CD4-positive, alpha-beta T cell treated with Interleukin-1 beta for 1 hour (primary cell): ENCODE measurements around the gene THYN1.
A peak's percentile ranks its signal among the peaks of the same experiment; 100 is the strongest.
"Not testable (repeated sequence)": the region's sequence is repeated elsewhere in the genome, so short reads cannot be mapped to it uniquely, and the experiment has no call there.

ENCODE experiments used
- DNase-seq, 2 donors: peaks; one replicate each; pipeline ENCODE4 v3.0.0-alpha.2; 2020 to 2022

THYN1 gene

DNA sequence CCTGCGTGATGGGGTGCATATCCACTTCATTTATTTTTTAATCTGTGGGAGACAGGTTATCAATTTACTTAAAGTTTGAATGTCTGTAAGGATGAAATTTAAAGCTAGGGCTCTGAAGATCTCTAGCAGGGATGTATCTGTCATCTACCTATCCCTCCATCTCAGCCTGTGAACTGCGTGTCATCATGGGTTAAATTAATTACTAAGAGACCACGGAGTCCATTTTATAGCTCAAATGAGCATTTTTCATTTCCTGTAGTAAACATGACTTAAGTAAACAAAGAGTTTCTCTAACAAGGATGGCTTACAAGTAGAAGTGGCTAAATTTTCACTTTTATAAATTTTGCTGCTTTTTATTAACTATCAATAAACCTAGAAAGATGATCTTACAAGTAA is 20.2 kb upstream of the THYN1 start:
- no peak for DNase-seq

DNA sequence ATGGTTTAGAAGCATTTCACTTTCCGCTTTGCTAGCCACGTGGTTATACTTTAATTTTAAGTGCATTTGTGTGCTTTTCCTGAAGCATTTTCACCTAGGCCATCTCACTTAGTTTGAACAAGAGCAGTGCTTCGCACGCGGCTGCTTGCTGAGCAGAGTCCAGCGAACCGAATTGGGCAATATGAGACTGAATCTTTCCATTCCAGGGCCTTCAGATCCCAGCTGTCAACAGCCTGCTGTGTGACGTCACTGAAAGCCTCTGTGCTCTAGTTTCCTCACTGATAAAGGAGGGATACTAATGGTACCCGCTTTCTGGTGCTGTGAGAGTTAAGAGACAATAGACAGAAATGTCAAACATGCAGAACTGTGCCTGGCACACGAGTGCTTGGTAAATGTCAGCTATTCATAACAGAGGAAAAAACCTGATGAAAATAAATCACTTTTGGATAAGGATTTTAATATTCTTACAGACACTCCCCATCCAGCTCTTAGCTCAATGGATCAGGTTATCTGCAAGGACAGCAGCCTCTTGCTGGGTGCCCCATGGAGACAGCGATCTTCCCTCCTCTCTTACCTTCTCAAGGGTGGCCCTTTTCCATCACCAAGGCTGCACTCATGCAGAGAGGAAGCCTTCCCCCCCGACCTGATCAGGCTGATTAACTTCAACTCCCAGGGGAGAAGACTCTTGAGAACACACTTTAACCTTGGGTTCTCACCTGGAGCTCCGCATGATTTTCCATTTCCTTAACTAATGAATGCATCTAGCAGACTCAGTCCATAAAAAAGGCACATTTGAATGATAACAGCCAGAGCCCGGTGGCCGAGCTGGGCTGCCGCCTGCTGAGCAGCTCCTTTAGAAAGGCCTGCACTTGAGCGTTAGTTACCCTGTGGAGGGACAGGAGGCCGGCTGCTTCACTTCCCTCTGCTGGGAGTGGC is 19.5 kb upstream of the THYN1 start:
- no peak for DNase-seq

DNA sequence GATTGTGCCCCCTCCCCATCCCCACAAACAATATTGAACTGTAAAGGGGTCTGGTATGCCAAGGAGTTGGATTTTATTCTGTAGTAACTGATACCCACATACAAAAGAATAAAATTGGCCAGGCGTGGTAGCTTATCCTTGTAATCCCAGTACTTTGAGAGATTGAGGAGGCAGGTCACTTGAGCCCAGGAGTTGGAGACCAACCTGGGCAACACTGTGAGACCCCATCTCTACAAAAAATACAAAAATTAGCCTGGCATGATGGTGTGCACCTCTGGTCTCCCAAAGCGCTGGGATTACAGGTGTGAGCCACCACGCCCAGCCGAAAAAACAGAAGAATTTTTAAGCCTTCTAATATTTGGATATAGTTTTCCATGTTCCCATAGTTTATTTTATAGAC is 18.8 kb upstream of the THYN1 start:
- no peak for DNase-seq

DNA sequence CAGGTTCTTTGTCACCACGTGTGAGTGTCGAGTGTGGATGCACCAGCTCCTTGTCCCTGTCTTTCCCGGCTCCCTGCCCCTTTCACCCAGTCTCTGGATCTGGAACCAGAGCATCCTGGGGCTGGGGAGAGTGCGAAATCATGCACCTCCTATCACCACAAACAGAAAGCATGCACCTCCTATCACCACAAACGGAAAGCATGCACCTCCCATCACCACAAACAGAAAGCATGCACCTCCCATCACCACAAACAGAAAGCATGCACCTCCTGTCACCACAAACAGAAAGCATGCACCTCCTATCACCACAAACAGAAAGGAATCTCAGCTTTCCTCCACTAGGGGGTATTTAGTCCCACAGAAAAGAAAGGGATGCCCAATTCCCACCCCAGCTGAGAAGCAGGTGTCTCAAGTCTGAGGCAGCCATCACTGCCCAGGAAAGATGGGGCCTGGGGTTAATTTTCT is 17.1 kb upstream of the THYN1 start:
- DNase-seq = peak; percentile 9 to 55

DNA sequence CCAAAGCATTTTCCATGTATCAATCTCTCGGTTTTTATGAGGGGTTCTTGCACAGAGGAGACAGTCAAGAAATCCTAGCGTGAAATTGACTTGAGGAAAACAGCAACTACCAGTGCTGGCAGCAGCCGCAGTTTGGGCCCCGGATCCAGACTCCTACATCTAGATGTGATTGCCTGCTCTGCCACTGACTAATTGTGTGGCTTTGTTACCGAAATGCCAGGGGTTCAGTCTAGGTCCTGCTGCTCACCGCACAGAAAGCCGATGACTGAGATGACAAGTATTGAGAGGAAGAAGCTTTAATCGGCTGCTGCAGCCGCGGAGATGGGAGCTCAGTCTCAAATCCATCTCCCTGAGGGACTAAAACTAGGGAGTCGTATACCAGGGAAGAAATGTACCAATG is 14.8 kb upstream of the THYN1 start:
- DNase-seq = no peak

DNA sequence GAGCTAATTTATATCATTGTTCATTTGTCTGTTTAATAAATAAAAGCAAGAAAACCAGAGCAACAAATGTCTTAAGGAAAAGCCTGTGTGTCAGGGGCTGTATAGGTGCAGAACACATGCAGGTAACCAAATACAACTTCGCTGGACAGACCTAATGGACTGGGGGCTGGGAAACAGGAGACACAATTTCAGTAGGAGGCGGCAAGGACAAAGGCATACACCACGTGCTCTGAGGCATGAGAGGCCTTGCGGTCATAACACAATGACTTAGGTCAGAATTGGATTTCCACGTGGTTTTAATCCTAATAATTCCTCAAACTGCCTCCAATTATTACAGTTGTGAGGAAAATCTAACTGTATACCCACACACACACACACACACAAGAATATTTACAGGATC is 14.3 kb upstream of the THYN1 start:
- DNase-seq = no peak

DNA sequence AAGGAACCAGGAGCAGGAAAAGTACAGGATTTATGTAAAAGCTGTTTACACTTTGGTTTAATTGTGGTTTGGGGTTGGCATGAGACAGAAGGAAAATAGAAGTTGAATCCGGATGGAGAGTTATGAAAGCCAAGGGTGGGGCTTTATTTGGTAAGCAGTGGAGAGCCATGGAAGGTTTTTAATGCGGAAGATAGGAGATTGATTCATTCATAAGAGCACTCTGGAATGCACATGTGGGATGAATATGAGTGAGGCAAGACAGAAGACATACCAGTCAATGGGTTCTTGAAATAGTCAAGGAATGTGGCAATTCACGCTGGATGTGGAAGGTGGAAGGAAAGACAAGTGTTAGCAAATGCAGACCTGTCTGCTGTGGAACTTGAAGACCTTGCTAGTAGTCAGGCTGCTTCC is 13.7 kb upstream of the THYN1 start:
- no peak for DNase-seq

DNA sequence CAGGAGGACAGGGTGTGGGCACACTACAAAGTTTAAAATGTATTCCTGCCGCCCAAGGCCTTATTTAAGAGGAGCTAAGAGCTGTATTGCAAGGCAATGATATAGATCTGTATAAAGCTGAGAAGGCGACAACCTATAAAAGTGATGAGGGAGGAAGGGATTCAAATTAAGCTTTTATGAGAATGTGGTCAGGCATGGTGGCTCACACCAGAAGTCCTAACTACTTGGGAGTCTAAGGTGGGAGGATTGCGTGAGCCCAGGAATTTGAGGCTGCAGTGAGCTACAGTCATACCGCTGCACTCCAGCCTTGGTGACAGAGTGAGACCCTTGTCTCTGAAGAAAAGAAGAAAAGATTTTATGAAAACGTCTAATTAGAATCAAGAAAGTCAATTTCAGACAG is 13.3 kb upstream of the THYN1 start:
- no peak for DNase-seq

DNA sequence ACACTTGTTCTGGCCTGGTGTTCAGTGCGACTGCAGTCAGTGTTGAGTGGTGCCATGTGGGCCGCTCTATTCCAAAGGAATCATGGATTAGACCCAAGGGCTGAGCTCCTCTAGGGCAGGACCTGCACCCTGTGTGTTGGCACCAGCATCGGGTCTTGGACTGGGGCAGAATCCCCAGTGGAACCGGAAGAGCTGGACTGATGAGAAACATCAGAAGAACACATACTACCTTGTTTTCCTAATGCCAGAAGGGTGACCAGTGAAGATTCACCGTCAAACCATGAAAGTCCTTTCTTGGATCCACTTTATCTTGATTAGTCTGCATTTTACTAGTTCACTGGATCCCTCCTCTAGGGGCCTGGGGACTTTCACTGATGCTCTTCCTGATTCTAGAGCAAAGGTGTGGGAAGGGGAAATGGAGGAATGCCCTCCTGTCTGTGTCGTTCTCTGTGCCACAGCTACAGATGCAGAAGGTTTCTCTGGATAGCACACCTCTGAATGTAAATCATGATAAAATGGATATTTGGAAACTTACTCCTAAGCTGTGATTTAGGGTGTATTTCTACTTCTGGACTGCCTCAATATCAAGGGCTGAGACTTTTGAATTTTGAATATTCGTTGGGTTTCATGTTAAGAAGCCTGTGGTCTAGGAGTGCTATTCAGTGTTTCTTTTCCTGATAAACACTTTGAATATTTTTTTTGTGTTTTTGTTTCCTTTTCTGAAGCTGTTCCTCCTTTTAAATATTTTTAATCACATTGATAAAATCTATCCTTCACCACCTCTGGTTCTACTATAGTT is 12.0 kb upstream of the THYN1 start:
- no peak for DNase-seq

DNA sequence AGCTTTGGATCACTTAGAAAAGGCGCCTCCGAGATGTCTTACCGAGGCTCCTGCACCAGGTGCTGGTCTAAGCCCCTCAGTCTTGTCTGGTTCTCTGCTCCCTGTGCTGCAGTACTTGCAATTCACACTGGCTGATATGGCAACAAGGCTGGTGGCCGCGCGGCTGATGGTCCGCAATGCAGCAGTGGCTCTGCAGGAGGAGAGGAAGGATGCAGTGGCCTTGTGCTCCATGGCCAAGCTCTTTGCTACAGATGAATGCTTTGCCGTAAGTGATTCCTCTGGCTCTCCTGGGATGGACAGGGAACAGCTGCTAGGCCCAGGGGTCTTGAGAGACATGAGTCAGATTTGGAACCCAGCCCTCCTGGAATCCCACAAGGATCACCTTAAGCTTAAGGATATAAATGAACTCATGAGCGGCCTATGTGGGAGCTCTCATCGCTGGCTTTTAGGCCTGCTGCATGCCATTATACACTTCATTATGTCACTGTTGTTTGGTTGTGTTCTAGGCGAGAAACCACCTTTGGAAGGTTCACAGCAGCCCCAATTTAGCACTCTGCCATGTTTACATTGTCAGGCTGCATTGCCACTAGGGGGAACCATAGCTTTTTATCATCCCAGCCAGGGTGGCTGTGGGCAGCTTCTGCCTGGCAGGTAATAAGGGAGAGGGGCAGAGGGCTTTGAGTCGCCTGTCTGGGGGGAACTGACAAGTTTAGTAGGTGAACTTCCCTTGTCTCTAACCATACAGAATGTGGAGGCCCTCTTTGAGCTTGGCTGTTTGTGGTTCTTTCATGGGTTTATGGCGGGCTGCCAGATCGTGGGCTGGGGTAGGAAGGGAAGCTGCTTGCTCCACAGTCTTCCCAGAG is 8.7 kb upstream of the THYN1 start:
- peak; percentile 20 to 52 for DNase-seq

DNA sequence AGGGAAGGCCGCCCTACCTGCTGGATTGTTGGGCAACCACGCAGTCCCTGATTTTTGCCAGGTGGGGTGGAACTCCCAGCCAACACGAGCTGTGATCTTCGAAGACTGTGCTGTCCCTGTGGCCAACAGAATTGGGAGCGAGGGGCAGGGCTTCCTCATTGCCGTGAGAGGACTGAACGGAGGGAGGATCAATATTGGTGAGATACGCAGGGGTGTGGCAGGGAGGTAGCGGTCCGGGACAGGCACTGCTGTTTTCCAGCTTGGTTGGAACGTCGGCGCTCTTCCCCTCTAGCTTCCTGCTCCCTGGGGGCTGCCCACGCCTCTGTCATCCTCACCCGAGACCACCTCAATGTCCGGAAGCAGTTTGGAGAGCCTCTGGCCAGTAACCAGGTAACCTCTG is 7.8 kb upstream of the THYN1 start:
- DNase-seq = no peak

DNA sequence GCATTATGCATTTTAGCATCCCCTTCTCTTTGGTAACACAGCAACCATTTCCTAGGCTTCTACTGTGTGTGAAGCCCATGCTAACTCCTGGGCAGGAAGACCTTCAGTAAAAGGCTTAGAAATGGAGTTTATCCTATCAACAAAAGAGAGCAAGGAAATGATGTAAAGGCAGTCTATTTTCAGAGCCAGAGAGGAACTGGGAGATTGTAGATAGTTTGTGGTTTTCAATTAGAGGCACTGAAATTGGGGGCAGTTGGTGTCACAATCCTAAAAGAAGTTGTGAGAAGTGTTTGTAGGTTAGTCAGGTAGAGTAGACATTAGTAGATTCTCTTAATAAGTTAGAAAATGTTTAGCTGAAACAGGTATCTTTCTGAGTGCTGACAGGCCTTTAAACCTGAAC is 7.4 kb upstream of the THYN1 start:
- no peak for DNase-seq

DNA sequence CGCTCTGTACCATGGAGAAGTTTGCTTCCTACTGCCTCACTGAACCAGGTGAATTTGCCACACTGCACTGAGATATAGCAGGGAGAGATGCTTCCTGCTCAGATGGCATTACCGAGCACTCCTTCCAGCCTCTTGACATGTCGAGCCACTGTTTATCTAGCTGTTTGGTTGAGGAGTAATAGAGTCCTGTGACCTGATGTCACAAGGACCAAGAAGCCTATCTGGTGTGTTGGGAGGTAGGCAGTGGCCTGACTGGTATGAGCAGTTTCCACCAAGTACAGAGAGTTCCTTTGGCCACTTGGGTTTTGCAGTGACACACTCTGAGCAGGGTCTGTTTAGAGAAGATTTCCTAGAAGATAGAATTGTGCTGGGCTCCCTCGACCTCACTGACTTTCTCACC is 5.4 kb upstream of the THYN1 start:
- DNase-seq = no peak

DNA sequence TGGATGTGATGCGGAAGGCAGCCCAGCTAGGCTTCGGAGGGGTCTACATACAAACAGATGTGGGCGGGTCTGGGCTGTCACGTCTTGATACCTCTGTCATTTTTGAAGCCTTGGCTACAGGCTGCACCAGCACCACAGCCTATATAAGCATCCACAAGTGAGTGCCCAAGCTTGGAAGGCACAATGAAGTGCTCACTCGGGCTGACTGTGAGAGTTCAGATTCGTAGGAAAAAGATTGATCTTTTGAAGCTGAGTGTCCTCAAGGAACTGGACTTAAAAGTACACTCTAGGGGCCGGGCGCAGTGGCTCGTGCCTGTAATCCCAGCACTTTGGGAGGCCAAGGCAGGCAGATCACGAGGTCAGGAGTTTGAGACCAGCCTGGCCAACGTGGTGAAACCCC is 3.9 kb upstream of the THYN1 start:
- no peak for DNase-seq

DNA sequence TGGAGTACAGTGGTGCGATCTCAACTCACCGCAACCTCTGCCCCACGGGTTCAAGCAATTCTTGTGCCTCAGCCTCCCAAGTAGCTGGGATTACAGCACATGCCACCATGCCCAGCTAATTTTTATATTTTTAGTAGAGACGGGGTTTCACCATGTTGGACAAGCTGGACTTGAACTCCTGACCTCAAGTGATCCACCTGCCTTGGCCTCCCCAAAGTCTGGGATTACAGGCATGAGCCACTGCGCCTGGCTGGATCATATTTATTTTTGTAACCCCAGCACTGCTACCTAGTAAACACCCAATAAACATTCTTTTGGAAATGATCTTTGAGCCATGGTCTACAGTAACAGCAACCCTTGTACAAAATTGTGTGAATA is 2.0 kb upstream of the THYN1 start:
- DNase-seq = not testable (repeated sequence)

DNA sequence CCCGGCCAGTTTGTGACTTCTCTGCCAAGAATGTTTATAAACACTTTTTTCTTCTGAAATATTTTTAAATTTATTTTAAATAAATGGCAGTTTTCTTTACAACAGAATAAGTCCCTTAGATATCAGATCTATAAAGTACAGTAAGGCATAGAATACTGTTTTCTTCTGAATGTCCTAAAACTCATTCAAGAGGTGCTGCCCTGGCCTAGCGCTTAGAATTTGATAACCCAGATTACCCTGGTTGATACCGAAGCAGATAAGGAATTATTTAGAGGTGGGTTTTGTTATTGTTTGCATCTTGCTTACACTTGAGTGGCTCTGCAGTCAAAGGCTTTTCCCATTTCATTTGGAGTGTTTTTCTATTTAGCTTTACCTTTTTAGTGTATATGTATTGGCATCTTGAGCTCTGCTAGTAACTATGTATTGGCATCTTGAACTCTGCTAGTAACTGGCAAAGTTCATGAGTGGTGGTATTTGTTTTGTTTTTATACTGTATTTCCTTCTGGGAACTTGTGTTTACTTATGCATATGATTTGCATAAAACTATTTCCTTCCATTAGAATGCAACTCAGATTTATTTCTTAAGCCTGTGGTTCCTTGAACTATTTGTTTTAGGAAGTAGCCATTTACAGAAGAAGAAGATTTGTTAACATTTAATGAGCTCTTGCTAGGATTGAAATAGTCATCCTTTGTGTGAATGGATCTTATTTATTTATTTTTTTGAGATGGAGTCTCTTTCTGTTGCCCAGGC is 1.5 kb upstream of the THYN1 start:
- no peak for DNase-seq

DNA sequence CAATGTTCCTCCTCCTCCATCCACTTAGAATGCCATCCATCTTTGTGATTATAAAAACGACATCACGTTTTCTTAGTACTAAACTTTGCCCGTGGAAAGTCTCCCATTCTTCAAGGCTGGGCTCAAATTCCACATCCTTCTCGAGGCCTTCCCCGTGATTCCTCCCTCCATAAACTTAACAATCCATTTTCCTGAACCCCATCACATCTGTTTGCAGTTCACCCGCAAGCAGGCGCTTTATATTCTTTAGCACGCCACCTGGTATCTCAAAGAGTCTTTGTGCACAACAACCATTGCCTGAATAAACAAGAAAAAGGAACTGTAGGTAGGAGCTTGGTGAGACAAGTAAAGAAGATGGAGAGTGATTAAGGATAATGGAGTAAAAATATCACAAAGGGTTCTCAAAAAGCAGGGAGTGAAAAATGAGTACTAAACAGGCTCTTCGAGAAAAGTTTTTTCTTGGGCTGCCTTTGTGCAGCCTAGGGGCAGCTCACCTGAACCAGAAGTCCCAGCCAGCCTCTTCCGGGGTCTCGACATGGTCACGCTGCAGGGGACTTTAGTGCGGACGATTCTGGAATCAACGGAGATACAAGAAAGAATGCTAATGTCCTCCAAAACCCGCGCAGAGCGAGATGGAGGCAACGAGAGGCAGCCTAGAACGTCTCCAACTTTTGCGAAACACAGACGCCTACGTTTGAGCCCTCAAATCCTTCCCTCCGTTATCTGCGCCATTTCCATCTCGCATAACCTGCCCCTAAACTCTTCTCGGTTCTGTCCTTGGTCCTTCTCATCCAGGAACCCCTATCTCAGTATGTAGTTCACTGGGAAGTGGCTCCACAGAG is 585 bp downstream of the THYN1 start:
- DNase-seq = no peak

DNA sequence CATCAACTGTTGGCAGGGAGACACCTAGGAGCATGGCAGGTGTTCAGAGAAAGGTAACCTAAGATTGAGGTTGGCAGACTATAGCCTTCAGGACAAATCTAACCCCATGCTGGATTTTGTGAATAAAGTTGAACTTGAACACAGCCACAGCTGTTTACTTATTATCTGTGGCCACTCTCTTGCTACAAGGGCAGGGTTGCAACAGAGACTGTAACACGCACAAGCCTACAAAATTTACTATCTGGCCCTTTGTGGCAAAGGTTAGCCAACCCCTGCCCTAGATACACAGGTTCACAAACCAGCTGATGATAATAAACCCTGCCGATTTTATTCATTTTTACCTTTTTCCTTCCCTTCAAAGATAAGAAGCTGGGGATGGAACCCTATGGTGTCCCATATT is 2.5 kb downstream of the THYN1 start:
- DNase-seq = no peak

DNA sequence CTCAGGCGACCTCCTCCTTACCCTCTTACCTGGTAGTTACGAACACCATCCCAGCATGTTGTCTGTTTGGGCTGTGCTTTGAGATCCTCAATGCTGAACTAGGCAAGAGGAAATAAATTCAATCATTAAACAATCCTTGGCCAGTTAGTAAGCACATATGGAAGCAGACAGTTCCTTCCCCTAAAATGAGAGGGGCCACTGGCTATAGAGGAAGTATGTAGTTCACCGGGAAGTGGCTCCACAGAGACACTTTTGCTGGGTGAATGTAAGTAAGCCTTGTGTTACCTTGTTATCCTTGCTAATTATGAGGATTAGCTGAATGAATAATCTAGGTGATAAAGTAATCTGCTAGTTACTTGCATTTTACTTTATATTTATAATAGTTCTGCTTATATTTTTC is 2.9 kb downstream of the THYN1 start:
- DNase-seq = no peak

DNA sequence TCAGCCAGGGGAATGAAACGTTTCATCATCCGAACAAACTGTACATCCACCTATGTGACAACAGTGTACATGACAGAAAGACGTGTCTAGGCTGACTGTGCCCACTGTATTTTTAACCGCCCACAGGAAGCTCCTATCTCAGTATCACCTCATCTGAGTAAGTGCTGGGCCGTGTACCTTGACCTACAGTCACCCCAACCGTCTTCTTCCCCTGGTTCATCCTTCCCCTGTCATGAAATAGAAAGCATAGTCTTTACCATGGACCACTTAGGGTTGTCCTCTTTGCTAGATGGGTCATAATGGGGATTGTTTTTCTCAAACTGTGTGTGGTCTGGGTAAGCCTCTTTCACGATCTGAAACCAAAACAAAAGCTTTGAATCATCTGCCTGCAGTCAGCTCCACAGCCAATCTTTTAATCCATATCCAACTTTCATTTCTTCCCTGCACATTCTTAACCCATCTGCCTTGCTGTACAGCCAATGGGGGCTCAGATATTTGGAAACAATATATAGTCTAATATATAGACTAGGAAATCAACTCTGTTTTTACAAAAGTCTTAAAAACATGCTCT is 4.2 kb downstream of the THYN1 start:
- DNase-seq = no peak

DNA sequence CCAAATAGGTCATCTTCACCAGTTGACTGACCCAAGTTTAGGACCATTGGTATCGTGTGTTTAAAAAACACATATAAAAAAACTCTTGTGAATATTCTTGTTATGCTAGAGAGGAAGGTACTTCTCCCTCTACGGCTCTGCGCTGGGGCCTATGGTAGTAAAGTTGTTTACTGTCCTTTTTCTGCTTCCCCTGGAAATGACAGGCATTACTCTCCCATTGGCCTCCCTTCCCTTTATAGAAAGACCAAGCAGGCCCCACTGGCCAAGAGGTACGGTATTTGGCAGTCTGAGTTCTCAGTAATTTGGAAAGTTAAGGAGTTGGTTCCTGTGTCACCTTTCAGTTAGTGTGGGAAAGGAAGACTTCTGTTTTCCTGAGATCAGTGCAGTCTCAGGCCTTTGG is 6.5 kb downstream of the THYN1 start:
- DNase-seq = no peak
